ENCODE results near the gene PGM1.

GRCh38 chr1:63668298-63668697, 75.1 kb downstream of the PGM1 start:
- no peak for TF ChIP-seq EZH2 (IDR thresholded peaks at IDR 0.05)
- TF ChIP-seq CTCF (IDR thresholded peaks at IDR 0.05), result no peak
- TF ChIP-seq EZH2phosphoT487 (IDR thresholded peaks at IDR 0.05), result no peak

Data from neural progenitor cell (in vitro differentiated cells).